Neutrophil (primary cell): ENCODE data around the gene CAPN1.

Source experiments
- H3K27ac ChIP-seq: fragments of 200-600 bp; sonication (generic); 2 replicates; pipeline ENCODE4 v1.5.1; 2016; ENCODE audit warnings: mild to moderate bottlenecking, moderate library complexity
- H3K27me3 ChIP-seq: fragments of 200-600 bp; sonication (generic); 2 replicates; pipeline ENCODE4 v1.6.0; 2016; ENCODE audit warnings: mild to moderate bottlenecking
- H3K36me3 ChIP-seq: fragments of 200-600 bp; sonication (generic); 2 replicates; pipeline ENCODE4 v1.5.1; 2017
- H3K4me1 ChIP-seq, 2 experiments: fragments of 200-600 bp in 1 of 2; sonication (generic) in 1 of 2; 1 replicate in 1 of 2; 2 replicates in 1 of 2; pipeline versions ENCODE4 v1.5.1 to v1.6.1; 2013 to 2016; ENCODE audit warnings: low read depth in 1 of 2, low read length in 1 of 2, mild to moderate bottlenecking in 1 of 2, moderate library complexity in 1 of 2; ENCODE audit not compliant: control insufficient read depth in 1 of 2, insufficient read depth in 1 of 2
- H3K4me3 ChIP-seq, 2 experiments: fragments of 200-600 bp in 1 of 2; sonication (generic) in 1 of 2; 1 replicate in 1 of 2; 2 replicates in 1 of 2; pipeline ENCODE4 v1.5.1; 2013 to 2016; ENCODE audit warnings: low read depth in 1 of 2, low read length in 1 of 2, mild to moderate bottlenecking in 1 of 2, moderate library complexity in 1 of 2
- H3K9me3 ChIP-seq: fragments of 200-600 bp; sonication (generic); 2 replicates; pipeline ENCODE4 v1.5.1; 2016
- CTCF ChIP-seq: fragments of 200-600 bp; sonication (generic); IDR thresholded peaks from 2 replicates; pipeline ENCODE4 v1.5.1; 2016; ENCODE audit warnings: antibody characterized with exemption

CAPN1 gene

GRCh38 chr11:65204646-65205601, 23.2 kb downstream of the CAPN1 start:
- peaks cover 15 to 22% of the 10 kb centered on the region in 2 experiments for H3K4me1 ChIP-seq
- no peak overlapping the region for H3K27ac ChIP-seq
- H3K4me3 ChIP-seq, result no peak overlapping the region
- no peaks in the 10 kb centered on the region for H3K9me3 ChIP-seq
- H3K27me3 ChIP-seq, result no peaks in the 10 kb centered on the region
- peaks cover 90% of the 10 kb centered on the region for H3K36me3 ChIP-seq
- peak; percentile 84 for TF ChIP-seq CTCF

- Histone ChIP-seq H3K9me3 (no peaks in the 10 kb centered on the region), H3K4me1 (peaks cover 15 to 22% of the 10 kb centered on the region in 2 experiments), H3K4me3 (no peak overlapping the region), H3K27me3 (no peaks in the 10 kb centered on the region), H3K36me3 (peaks cover 90% of the 10 kb centered on the region), H3K27ac (no peak overlapping the region)
- TF ChIP-seq CTCF, result no peak
Observed at GRCh38 chr11:65205602-65205967, 23.9 kb downstream of the CAPN1 start.

GRCh38 chr11:65206441-65206841, 24.7 kb downstream of the CAPN1 start:
- peaks cover 97% of the 10 kb centered on the region for H3K36me3 ChIP-seq
- no peaks in the 10 kb centered on the region for H3K27me3 ChIP-seq
- no peak overlapping the region for H3K27ac ChIP-seq
- H3K9me3 ChIP-seq, result no peaks in the 10 kb centered on the region
- H3K4me3 ChIP-seq, result no peak overlapping the region
- TF ChIP-seq CTCF, result no peak
- peaks cover 15 to 22% of the 10 kb centered on the region in 2 experiments for H3K4me1 ChIP-seq

- Histone ChIP-seq H3K9me3 (no peaks in the 10 kb centered on the region), H3K4me1 (peaks cover 17 to 22% of the 10 kb centered on the region in 2 experiments), H3K27ac (no peak overlapping the region), H3K4me3 (no peak overlapping the region), H3K36me3 (peaks cover 100% of the 10 kb centered on the region), H3K27me3 (no peaks in the 10 kb centered on the region)
- TF ChIP-seq CTCF, result no peak
Observed at GRCh38 chr11:65206901-65207300, 25.2 kb downstream of the CAPN1 start.

- H3K27ac ChIP-seq, result peak overlapping the region; percentile 59
- peaks cover 93% of the 10 kb centered on the region for H3K36me3 ChIP-seq
- peaks cover 28 to 35% of the 10 kb centered on the region in 2 experiments for H3K4me1 ChIP-seq
- H3K9me3 ChIP-seq, result no peaks in the 10 kb centered on the region
- no peak overlapping the region for H3K4me3 ChIP-seq
- TF ChIP-seq CTCF, result no peak
- H3K27me3 ChIP-seq, result no peaks in the 10 kb centered on the region
Observed at GRCh38 chr11:65207918-65208784, 26.4 kb downstream of the CAPN1 start.
